ENCODE results near the gene CDH11. TPM values are rescaled to one million over a fixed set of nuclear protein-coding genes. Genes with fewer than 3 reads are reported as not detected.

Gene CDH11
- total RNA-seq, 2 donors from 2014 or later = not detected

GRCh38 chr16:65010125-65010524 is 111.7 kb downstream of the CDH11 start:
- Mint-ChIP-seq H3K9me3 (peaks cover 11% of the 10 kb centered on the region), H3K27ac (no peak overlapping the region), H3K4me1 (no peaks in the 10 kb centered on the region), H3K4me3 (no peak overlapping the region), H3K36me3 (ENCODE audit: low read depth) (no peaks in the 10 kb centered on the region), H3K27me3 (no peaks in the 10 kb centered on the region)
- no peak for ATAC-seq (replicated peaks)

- ATAC-seq (replicated peaks) = no peak
- no peak overlapping the region for H3K4me3 Mint-ChIP-seq
- no peaks in the 10 kb centered on the region for H3K27me3 Mint-ChIP-seq
- no peaks in the 10 kb centered on the region for H3K36me3 Mint-ChIP-seq (ENCODE audit: low read depth)
- H3K27ac Mint-ChIP-seq = no peak overlapping the region
- no peaks in the 10 kb centered on the region for H3K4me1 Mint-ChIP-seq
- H3K9me3 Mint-ChIP-seq = peaks cover 8% of the 10 kb centered on the region
These were observed 116.2 kb downstream of the CDH11 start for GRCh38 chr16:65005696-65006095.

GRCh38 chr16:65004570-65004969 is 117.3 kb downstream of the CDH11 start:
- H3K9me3 Mint-ChIP-seq = peaks cover 8% of the 10 kb centered on the region
- no peaks in the 10 kb centered on the region for H3K4me1 Mint-ChIP-seq
- H3K27me3 Mint-ChIP-seq = no peaks in the 10 kb centered on the region
- no peak overlapping the region for H3K27ac Mint-ChIP-seq
- no peaks in the 10 kb centered on the region for H3K36me3 Mint-ChIP-seq (ENCODE audit: low read depth)
- ATAC-seq (replicated peaks) = no peak
- no peak overlapping the region for H3K4me3 Mint-ChIP-seq

- H3K27ac Mint-ChIP-seq = no peak overlapping the region
- ATAC-seq (replicated peaks) = no peak
- H3K27me3 Mint-ChIP-seq = no peaks in the 10 kb centered on the region
- H3K36me3 Mint-ChIP-seq (ENCODE audit: low read depth) = no peaks in the 10 kb centered on the region
- no peak overlapping the region for H3K4me3 Mint-ChIP-seq
- peaks cover 8% of the 10 kb centered on the region for H3K9me3 Mint-ChIP-seq
- no peaks in the 10 kb centered on the region for H3K4me1 Mint-ChIP-seq
These were observed 118.2 kb downstream of the CDH11 start for GRCh38 chr16:65003621-65004020.

- Mint-ChIP-seq H3K9me3 (peaks cover 8% of the 10 kb centered on the region), H3K27ac (no peak overlapping the region), H3K4me3 (no peak overlapping the region), H3K4me1 (no peaks in the 10 kb centered on the region), H3K27me3 (no peaks in the 10 kb centered on the region), H3K36me3 (ENCODE audit: low read depth) (no peaks in the 10 kb centered on the region)
- no peak for ATAC-seq (replicated peaks)
These were observed 119.6 kb downstream of the CDH11 start for GRCh38 chr16:65002265-65002664.

GRCh38 chr16:65000654-65001053 is 121.2 kb downstream of the CDH11 start:
- Mint-ChIP-seq H3K4me3 (no peak overlapping the region), H3K4me1 (no peaks in the 10 kb centered on the region), H3K36me3 (ENCODE audit: low read depth) (no peaks in the 10 kb centered on the region), H3K27me3 (no peaks in the 10 kb centered on the region), H3K27ac (no peak overlapping the region), H3K9me3 (peaks cover 8% of the 10 kb centered on the region)
- no peak for ATAC-seq (replicated peaks)

GRCh38 chr16:64997751-64998150 is 124.1 kb downstream of the CDH11 start:
- no peak for ATAC-seq (replicated peaks)

GRCh38 chr16:64997121-64997520 is 124.7 kb downstream of the CDH11 start:
- H3K9me3 Mint-ChIP-seq = peaks cover 10% of the 10 kb centered on the region
- no peak for ATAC-seq (replicated peaks)
- no peaks in the 10 kb centered on the region for H3K4me1 Mint-ChIP-seq
- no peak overlapping the region for H3K27ac Mint-ChIP-seq
- H3K4me3 Mint-ChIP-seq = no peak overlapping the region
- H3K36me3 Mint-ChIP-seq (ENCODE audit: low read depth) = no peaks in the 10 kb centered on the region
- H3K27me3 Mint-ChIP-seq = no peaks in the 10 kb centered on the region

More at GRCh38 chr16:64997751-64998150, 124.1 kb downstream of the CDH11 start:
- no peak overlapping the region for H3K27ac Mint-ChIP-seq
- no peaks in the 10 kb centered on the region for H3K4me1 Mint-ChIP-seq
- H3K9me3 Mint-ChIP-seq = peaks cover 14% of the 10 kb centered on the region
- H3K4me3 Mint-ChIP-seq = no peak overlapping the region
- H3K36me3 Mint-ChIP-seq (ENCODE audit: low read depth) = no peaks in the 10 kb centered on the region
- no peaks in the 10 kb centered on the region for H3K27me3 Mint-ChIP-seq

GRCh38 chr16:64996641-64997040 is 125.2 kb downstream of the CDH11 start:
- H3K27ac Mint-ChIP-seq = no peak overlapping the region
- H3K4me1 Mint-ChIP-seq = no peaks in the 10 kb centered on the region
- ATAC-seq (replicated peaks) = no peak
- H3K9me3 Mint-ChIP-seq = peaks cover 9% of the 10 kb centered on the region
- no peaks in the 10 kb centered on the region for H3K27me3 Mint-ChIP-seq
- no peak overlapping the region for H3K4me3 Mint-ChIP-seq
- no peaks in the 10 kb centered on the region for H3K36me3 Mint-ChIP-seq (ENCODE audit: low read depth)

- no peak for ATAC-seq (replicated peaks)
- Mint-ChIP-seq H3K27ac (no peak overlapping the region), H3K36me3 (ENCODE audit: low read depth) (no peaks in the 10 kb centered on the region), H3K27me3 (no peaks in the 10 kb centered on the region), H3K4me3 (no peak overlapping the region), H3K4me1 (no peaks in the 10 kb centered on the region), H3K9me3 (peaks cover 17% of the 10 kb centered on the region)
These were observed 128.4 kb downstream of the CDH11 start for GRCh38 chr16:64993464-64993863.

GRCh38 chr16:64991001-64991400 is 130.9 kb downstream of the CDH11 start:
- Mint-ChIP-seq H3K9me3 (peaks cover 17% of the 10 kb centered on the region), H3K27ac (no peak overlapping the region), H3K4me1 (no peaks in the 10 kb centered on the region), H3K27me3 (no peaks in the 10 kb centered on the region), H3K4me3 (no peak overlapping the region), H3K36me3 (ENCODE audit: low read depth) (no peaks in the 10 kb centered on the region)
- ATAC-seq (replicated peaks) = no peak

- H3K9me3 Mint-ChIP-seq = peaks cover 15% of the 10 kb centered on the region
- H3K4me3 Mint-ChIP-seq = no peak overlapping the region
- H3K36me3 Mint-ChIP-seq (ENCODE audit: low read depth) = no peaks in the 10 kb centered on the region
- no peaks in the 10 kb centered on the region for H3K4me1 Mint-ChIP-seq
- no peak for ATAC-seq (replicated peaks)
- no peak overlapping the region for H3K27ac Mint-ChIP-seq
- H3K27me3 Mint-ChIP-seq = no peaks in the 10 kb centered on the region
These were observed 131.8 kb downstream of the CDH11 start for GRCh38 chr16:64990101-64990500.

GRCh38 chr16:64989050-64989449 is 132.8 kb downstream of the CDH11 start:
- H3K27me3 Mint-ChIP-seq = no peaks in the 10 kb centered on the region

GRCh38 chr16:64983963-64984362 is 137.9 kb downstream of the CDH11 start:
- peaks cover 15% of the 10 kb centered on the region for H3K9me3 Mint-ChIP-seq
- H3K4me3 Mint-ChIP-seq = no peak overlapping the region
- no peak for ATAC-seq (replicated peaks)

More at GRCh38 chr16:64989050-64989449, 132.8 kb downstream of the CDH11 start:
- peaks cover 14% of the 10 kb centered on the region for H3K9me3 Mint-ChIP-seq
- no peaks in the 10 kb centered on the region for H3K4me1 Mint-ChIP-seq
- no peaks in the 10 kb centered on the region for H3K36me3 Mint-ChIP-seq (ENCODE audit: low read depth)
- no peak for ATAC-seq (replicated peaks)
- no peak overlapping the region for H3K4me3 Mint-ChIP-seq
- H3K27ac Mint-ChIP-seq = no peak overlapping the region

GRCh38 chr16:64983231-64983630 is 138.6 kb downstream of the CDH11 start:
- no peak overlapping the region for H3K27ac Mint-ChIP-seq
- H3K36me3 Mint-ChIP-seq (ENCODE audit: low read depth) = no peaks in the 10 kb centered on the region
- H3K4me3 Mint-ChIP-seq = no peak overlapping the region
- no peaks in the 10 kb centered on the region for H3K4me1 Mint-ChIP-seq
- H3K9me3 Mint-ChIP-seq = peaks cover 14% of the 10 kb centered on the region
- H3K27me3 Mint-ChIP-seq = no peaks in the 10 kb centered on the region
- no peak for ATAC-seq (replicated peaks)

More at GRCh38 chr16:64983963-64984362, 137.9 kb downstream of the CDH11 start:
- Mint-ChIP-seq H3K27ac (no peak overlapping the region), H3K27me3 (no peaks in the 10 kb centered on the region), H3K4me1 (no peaks in the 10 kb centered on the region), H3K36me3 (ENCODE audit: low read depth) (no peaks in the 10 kb centered on the region)

GRCh38 chr16:64982581-64982980 is 139.3 kb downstream of the CDH11 start:
- Mint-ChIP-seq H3K9me3 (peaks cover 14% of the 10 kb centered on the region), H3K27me3 (no peaks in the 10 kb centered on the region), H3K4me1 (no peaks in the 10 kb centered on the region), H3K36me3 (ENCODE audit: low read depth) (no peaks in the 10 kb centered on the region), H3K4me3 (no peak overlapping the region), H3K27ac (no peak overlapping the region)
- no peak for ATAC-seq (replicated peaks)

Data from activated T-helper 17 cell treated with anti-CD3 and anti-CD28 coated beads, Interleukin-2, amount 50 U/mL, for 72 hours (primary cell).